ENCODE measurements around the gene PGAM5.

GRCh38 chr12:132664206-132665148 lies 46.2 kb upstream of the PGAM5 start:
- no peak for TF ChIP-seq THAP7 (CRISPR knock-in tag; IDR thresholded peaks at IDR 0.05)
- no peak for TF ChIP-seq EZH2 (IDR thresholded peaks at IDR 0.05; ENCODE audit: borderline replicate concordance, low read depth, low read length)
- no peak for TF ChIP-seq ZBTB43 (CRISPR knock-in tag; IDR thresholded peaks at IDR 0.05)
- no peak for TF ChIP-seq TCF7 (IDR thresholded peaks at IDR 0.05; ENCODE audit: borderline replicate concordance)
- no peak for TF ChIP-seq MEF2A (IDR thresholded peaks at IDR 0.05; ENCODE audit: control insufficient read depth, low read depth, low read length)
- TF ChIP-seq DIDO1 (tag; IDR thresholded peaks at IDR 0.05; ENCODE audit: low read depth): no peak
